Activated gamma-delta T cell treated with anti-CD3 and anti-CD28 coated beads, Interleukin-2, amount 50 U/mL, for 16 hours (primary cell): ENCODE measurements around the gene SMTNL2.

Experiments used
- DNase-seq: peaks from one replicate; pipeline ENCODE4 v3.0.0-alpha.2; 2020; ENCODE audit warnings: low read depth

SMTNL2 gene

GRCh38 chr17:4545217-4545951 lies 38.9 kb upstream of the SMTNL2 start:
- DNase-seq, result no peak

DNA sequence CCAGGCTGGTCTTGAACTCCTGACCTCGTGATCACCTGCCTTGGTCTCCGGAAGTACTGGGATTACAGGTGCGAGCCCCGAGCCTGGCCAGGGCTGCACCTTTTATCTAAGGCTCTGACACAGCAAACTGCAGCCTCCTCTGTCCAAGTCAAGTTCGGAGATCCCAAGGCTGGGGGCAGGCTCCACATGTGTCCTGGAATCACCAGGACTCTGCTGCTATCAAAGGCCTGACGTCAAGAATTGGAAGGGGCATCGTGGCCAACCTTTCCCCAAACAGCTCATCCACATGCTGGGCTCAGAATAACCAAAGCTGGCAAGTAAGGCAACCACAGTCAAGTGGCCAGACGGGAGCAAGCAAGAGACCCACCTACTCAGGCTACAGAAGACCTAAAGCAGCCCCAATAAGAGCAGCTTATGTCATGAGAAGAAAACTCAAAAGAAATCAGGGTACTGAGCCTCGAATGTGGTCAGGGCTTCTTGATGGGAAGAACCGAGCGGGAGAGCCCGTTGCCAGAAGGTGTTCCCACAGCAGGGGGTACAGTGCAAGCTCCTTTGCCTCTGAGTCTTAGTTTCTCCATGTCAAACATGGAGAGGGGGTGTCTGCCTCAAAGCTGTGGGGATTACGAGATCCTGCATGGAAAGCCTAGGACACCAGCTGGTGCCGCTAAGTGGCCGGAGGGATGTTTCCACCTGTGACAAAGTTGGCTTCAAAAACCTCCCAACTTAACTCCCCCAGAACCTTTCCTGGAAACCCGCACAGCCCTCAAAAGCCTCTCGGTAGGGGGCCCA lies 37.0 kb upstream of the SMTNL2 start:
- DNase-seq, result no peak

GRCh38 chr17:4548061-4548461 lies 36.3 kb upstream of the SMTNL2 start:
- no peak for DNase-seq

GRCh38 chr17:4548721-4549531 lies 35.4 kb upstream of the SMTNL2 start:
- DNase-seq, result no peak

- no peak for DNase-seq
Measured at GRCh38 chr17:4549781-4550533, 34.4 kb upstream of the SMTNL2 start.

- DNase-seq, result no peak
Measured at GRCh38 chr17:4550534-4551039, 33.7 kb upstream of the SMTNL2 start.

GRCh38 chr17:4551141-4551540 lies 33.2 kb upstream of the SMTNL2 start:
- DNase-seq, result no peak

DNA sequence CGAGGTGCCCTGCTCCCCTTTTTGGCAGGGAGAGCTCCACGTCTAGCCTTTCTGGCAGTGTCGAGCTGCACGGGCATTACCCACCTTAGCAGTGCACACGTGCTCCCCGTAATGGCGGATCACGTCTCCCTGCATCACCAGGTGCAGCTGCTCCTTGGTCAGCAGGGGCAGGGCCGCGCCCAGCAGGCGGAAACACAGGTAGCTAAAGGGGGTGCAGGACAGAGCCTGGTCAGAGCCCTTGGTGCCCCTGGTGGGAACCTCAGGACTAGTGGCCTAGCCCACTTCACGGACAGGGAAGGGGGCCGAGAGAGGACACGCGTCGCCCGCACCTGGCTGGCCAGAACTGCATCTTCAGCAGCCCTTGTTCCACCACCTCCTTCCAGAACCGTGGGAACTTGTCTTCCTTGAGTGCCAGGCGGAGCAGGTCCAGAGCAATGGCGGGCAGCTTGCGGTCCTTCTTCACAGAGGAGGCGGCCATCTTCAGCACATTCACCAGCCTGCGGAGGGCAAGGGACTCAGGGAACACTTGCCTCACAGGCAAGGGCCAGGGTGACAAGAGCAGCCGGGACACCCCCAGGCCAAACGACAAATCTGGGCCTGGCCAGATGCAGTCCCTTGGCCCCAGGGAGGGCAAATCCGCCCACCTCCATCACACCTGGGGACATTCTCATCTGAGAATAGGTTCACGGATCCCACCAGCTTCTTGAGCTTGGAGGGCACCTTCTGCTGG lies 32.4 kb upstream of the SMTNL2 start:
- no peak for DNase-seq

DNA sequence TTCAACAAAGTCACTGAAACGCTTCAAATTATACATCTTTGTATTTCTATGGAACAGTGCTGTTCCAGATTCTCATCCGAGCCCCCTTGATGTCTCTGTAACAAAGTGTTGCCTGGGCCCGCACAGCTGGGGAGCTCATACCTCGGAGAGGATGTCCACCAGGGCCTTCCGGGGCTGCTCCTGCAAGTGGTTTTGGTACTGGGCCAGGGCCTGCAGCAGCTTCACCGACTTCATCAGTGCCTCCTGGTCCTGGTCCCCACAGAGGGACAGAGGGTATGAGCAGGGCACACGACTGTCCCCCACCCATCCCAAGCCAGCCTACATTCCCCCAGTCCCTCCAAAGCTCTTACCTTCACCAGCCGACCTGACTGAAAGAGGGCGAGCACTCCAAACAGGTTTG lies 30.7 kb upstream of the SMTNL2 start:
- DNase-seq, result no peak

DNA sequence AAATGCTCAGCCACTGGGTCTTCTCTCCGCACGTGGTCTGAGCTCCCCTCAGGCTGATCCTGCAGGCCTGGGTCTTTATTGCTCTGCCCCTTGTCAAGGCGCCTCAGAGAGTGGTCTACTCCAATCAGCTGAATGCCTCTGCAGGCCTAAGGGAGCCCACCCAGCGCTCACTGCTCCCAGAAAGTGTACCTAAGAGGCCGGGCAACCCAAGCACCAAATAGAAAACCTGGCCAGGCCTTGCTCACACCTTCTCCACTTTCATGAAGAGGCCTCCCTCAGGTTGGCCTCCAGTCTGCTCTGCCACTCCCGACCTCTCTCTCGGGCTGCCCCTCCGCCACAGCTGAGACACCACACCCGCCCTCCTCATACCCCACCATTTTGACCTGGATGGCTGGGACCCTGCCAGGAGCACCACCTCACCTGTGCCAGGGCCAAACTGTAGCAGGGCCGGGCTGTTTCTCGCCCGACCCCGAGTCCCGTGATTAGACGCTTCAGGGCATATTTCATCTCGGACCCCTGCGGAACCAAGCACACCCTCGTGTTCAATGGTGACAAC lies 29.8 kb upstream of the SMTNL2 start:
- no peak for DNase-seq

DNA sequence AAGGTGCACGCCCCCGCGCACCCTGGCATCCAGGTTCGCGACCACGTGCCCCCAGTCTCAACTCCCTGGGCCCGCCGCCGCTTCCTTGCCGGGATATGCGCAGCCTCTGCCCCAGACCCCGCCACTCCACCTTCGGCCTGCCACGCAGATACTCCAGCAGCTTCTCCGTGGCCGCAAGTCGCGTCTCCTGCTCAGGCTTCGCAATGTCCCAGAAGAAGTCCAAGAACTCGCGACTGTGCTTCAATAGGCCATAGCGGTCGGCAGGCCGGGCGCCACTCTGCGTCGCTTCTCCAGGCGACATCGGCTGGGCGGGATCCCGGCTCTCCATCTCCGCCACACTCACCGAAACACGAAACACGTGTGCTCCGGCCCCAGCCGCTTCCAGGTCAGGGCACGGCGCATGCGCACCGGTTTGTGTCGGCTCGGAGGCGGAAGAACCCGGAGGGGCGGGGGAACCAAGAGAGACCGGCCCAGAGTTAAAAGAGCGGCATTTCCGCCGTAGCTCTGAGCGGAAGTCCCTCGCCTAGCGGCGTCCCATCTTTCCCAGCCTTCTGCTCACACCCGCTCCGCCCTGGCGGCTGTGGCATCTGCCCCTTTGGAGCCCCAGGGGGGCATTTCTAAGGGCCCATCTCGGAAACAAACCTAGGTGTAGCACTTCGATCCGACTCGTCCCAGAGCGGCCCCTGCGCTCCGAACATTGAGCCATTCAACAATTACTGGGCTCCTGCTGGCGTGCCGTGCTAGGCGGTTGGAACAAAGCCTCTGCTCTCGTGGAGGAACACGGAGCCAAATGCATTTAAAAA lies 29.1 kb upstream of the SMTNL2 start, which contains the start of gene MYBBP1A:
Gene MYBBP1A (minus strand): TSS at position 388 of the 803 bp plus-strand sequence. CDS start 60 bp downstream, at position 328.
- DNase-seq, result peak; percentile 95

DNA sequence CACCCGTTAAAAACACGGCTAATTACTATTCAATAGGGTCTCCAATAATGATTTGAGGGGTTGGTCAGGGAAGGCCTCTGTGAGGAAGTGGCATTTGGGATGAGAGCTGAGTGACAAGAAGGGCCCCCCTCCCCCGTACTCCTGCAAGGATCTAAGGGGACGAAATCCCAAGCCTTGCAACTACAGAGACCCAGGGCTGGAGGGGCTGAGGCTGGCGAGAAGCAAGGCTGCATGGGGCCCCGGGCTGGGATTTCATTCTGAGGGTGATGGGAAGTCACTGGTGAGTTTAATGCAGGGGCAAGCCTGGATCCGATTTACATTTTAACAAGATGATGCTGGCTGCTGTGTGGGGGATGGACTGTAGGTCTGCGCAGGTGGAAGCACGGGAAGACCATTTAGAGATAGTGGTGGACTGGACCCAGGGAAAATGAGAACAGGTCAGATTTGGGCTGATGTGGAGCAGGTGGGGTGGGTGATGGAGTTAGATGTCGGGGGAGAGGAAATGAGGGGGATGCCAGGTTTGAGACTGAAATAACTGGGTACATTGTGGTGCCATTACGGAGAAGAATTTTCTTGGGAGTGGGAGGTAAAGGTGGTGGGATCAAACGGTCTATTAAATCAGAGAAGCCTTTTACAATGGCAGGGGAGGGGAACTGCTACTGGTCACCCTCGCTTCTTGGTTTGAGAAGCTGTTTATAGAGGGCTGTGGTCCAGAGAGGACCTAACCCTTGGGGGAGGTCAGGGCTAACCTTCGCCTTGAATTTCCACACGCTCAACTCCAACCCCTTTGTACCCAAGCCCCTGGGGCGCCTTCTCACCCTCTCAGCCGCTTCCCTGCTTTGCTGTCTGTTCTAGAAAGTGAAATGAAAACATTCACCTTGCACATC lies 28.2 kb upstream of the SMTNL2 start:
- no peak for DNase-seq

DNA sequence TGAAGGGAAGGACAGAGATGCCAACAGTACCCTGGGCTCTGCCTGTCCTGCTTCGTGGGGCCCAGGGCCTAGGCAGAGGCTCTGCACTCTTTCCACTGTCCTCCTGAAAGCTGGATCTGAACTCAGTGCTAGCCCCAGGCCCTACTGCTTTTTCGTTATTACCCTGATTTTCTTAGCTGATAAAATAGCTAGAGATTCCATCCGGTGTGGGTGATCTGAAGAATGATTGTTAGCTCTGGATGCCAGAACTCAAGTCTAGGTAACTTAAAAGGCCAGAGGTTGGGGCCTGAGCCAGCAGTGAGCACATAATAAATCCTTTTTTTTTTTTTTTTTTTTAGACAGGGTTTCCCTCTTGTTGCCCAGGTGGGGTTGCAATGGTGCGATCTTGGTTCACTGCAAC lies 27.3 kb upstream of the SMTNL2 start:
- no peak for DNase-seq

- no peak for DNase-seq
Measured at GRCh38 chr17:4557626-4558346, 26.5 kb upstream of the SMTNL2 start.

GRCh38 chr17:4558347-4558971 lies 25.9 kb upstream of the SMTNL2 start:
- DNase-seq, result no peak

DNA sequence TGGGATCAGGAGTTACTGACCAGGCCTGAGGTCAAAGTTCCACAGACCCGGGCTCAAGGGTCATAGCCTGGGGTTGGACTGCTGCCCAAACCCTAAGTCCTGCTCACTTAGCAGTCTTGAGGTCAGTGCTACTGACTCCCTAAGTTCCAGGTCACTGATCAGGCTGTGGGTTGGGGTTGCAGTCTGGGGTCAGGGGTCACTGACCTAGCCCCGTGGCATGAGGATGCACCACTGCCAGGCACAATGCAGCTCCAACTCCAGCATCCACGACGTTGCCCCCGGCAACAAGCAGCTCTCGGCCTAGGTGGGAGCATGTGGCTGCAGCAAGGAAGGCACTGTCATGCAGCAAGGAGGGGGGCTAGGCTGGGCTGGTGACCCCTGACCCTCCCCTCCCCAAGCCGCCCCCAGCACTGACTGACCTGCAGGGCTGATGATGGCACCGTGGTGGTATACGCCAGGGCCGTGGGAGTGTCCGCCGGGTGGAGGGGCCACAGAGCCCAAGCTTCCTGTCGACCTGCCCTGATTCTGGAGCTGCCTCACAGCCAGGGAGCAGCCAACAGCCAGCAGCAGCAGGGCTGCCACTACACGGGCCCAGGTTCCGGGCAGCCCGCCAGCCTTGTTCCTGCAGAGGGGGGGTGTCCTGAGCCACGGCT lies 25.1 kb upstream of the SMTNL2 start:
- no peak for DNase-seq

DNA sequence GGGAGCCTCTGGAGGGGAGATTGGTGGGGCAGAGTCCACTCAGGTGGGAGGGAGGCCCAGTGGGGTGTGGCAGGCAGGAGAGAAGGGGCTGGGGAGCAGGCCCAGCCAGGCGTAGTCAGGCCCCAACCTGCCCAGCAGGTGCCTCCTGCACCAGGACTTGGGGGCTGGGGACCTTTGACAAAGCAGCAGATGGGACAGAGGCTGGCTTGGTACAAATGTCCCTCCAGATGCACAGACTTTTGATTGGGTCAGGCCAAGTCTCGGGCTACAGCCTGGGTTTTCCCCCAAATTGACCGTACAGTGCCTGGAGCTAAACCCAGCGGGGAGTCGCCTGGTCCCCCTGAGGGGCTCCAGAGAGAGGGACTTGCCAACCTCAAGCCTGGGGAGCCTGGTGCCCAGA lies 24.4 kb upstream of the SMTNL2 start:
- DNase-seq, result no peak
